ENCODE results near the gene MYMK. TPM values are rescaled to one million over a fixed set of nuclear protein-coding genes. Genes with fewer than 3 reads are reported as not detected.

MYMK gene
- total RNA-seq, 1 donor from 2014 or later: not detected

DNA sequence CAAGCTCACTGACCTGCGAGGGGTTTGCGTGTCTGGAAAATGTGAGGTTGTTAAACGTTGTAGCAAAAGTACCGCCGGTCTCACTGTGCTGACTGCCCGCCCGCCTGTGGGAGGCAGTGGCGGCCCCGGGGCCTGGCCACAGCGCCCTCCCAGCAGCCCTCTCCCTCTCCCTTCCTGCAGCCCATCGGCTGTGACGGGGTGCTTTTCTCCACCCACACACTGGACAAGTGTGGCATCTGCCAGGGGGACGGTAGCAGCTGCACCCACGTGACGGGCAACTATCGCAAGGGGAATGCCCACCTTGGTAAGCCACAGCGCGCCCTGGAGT lies 15.9 kb upstream of the MYMK start:
- peaks cover 61% of the 10 kb centered on the region for H3K27me3 ChIP-seq (ENCODE audit: control insufficient read depth, insufficient read depth, low read length)
- TF ChIP-seq, protein P1, sequence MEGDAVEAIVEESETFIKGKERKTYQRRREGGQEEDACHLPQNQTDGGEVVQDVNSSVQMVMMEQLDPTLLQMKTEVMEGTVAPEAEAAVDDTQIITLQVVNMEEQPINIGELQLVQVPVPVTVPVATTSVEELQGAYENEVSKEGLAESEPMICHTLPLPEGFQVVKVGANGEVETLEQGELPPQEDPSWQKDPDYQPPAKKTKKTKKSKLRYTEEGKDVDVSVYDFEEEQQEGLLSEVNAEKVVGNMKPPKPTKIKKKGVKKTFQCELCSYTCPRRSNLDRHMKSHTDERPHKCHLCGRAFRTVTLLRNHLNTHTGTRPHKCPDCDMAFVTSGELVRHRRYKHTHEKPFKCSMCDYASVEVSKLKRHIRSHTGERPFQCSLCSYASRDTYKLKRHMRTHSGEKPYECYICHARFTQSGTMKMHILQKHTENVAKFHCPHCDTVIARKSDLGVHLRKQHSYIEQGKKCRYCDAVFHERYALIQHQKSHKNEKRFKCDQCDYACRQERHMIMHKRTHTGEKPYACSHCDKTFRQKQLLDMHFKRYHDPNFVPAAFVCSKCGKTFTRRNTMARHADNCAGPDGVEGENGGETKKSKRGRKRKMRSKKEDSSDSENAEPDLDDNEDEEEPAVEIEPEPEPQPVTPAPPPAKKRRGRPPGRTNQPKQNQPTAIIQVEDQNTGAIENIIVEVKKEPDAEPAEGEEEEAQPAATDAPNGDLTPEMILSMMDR (IDR thresholded peaks at IDR 0.05; ENCODE audit: insufficient read depth, low read length, poor library complexity, severe bottlenecking): peak; percentile 3
- no peak for DNase-seq (ENCODE audit: low read depth)
- no peak overlapping the region for H3K4me3 ChIP-seq (ENCODE audit: low read depth, low read length)
- no peaks in the 10 kb centered on the region for H3K36me3 ChIP-seq (ENCODE audit: control insufficient read depth, insufficient read depth, low read length)

DNA sequence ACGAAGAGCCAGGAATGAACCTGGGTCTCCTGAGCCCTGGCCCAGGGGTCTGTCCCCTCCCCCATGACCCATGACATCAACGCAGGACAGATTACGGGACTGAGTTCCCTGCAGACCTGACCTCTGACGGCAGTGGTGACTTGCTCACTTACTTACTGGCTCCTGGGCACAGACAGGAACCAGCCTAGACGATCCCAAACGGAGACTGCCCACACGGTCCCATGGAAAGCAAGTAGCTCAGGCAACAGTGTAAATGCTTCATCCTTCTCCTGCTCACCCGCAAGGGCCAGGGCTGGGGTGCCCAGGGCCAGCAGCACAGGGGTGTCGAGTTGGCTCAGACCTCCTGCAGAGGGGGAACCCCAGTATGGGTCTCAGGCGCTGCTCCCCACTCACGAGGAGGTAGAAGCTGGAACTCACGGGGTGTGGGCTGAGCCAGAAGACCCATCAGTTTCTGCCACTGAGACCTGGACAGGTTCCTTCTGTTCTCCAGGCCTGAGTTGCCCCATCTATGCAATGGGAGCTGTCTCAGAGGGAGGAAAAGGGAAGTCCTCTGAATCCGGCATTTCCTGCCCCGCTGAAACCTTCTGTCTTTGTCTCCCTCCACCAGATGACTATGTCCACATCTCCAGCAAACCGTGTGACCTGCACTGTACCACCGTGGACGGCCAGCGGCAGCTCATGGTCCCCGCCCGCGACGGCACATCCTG lies 15.4 kb upstream of the MYMK start:
- TF ChIP-seq, protein P1 (IDR thresholded peaks at IDR 0.05; ENCODE audit: insufficient read depth, low read length, poor library complexity, severe bottlenecking): no peak
- Histone ChIP-seq H3K4me3 (ENCODE audit: low read depth, low read length) (no peak overlapping the region), H3K27me3 (ENCODE audit: control insufficient read depth, insufficient read depth, low read length) (peaks cover 61% of the 10 kb centered on the region), H3K36me3 (ENCODE audit: control insufficient read depth, insufficient read depth, low read length) (no peaks in the 10 kb centered on the region)
- DNase-seq (ENCODE audit: low read depth): no peak

DNA sequence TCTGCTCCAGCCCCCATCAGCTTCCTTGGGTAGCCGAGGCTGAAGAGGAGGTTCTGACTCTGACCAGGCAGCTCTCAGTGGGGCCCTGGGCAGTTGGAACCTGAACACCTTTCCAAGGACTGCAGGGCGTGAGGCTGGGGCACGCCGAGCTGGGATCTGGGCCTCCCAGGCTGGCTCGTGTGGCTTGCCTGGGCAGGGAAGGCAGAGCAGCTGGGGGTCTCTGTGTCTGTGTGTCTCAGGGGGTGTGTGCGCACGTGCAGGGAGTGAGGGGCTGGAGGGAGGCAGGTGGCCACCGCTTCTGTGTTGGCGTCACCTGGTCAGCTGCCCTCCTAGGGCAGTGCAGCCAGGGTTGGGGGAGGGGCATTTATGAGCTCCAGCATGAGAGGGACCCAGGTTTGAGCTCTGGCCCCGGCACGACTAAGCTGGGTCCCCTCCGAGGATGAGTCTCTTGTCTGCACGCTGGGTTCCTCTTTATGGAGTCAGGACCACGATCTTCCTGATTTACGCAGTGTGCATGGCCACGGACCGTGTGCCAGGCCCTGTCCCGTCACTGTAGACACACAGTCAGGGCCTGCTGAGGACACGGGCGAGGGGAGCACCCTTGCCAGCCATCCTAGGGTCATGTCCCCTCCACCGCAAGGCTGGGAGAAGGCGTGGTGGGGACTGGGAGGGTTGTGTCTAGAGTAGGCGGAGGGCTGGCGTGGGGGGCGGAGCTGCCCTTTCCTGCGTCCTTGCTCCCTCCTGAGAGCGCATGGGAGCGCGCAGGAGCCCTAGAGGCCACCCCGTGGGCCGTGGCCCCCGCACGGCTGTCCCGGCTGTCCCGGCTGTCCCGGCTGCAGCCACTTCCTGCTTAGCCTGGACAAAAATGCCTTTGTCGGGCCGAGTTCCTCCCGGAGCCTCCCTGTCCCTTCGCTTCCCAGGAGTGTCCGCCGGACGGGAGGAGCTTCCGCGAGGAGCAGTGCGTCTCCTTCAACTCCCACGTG lies 14.4 kb upstream of the MYMK start:
- H3K4me3 ChIP-seq (ENCODE audit: low read depth, low read length): no peak overlapping the region
- DNase-seq (ENCODE audit: low read depth): no peak
- TF ChIP-seq, protein P1 (IDR thresholded peaks at IDR 0.05; ENCODE audit: insufficient read depth, low read length, poor library complexity, severe bottlenecking): no peak
- H3K27me3 ChIP-seq (ENCODE audit: control insufficient read depth, insufficient read depth, low read length): peaks cover 67% of the 10 kb centered on the region
- no peaks in the 10 kb centered on the region for H3K36me3 ChIP-seq (ENCODE audit: control insufficient read depth, insufficient read depth, low read length)

DNA sequence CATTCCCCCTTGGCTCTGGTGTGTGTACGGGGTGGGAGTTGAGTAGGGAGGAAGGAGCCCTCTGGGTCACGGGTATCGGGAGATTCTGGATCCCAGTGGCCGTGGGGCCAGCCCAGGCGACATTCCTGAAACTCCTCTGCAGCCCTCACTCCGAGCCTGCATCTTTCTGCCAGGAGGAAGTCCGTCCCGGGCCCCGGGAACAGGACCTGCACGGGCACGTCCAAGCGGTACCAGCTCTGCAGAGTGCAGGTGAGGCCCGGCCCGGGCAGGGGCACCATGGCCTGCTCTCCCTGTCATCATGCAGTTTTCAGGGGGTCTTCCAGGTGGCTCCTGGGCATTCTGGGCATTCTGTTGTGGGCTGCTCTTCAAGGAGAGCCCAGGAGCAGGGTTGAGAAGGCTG lies 13.4 kb upstream of the MYMK start:
- no peaks in the 10 kb centered on the region for H3K36me3 ChIP-seq (ENCODE audit: control insufficient read depth, insufficient read depth, low read length)
- no peak overlapping the region for H3K4me3 ChIP-seq (ENCODE audit: low read depth, low read length)
- TF ChIP-seq, protein P1 (IDR thresholded peaks at IDR 0.05; ENCODE audit: insufficient read depth, low read length, poor library complexity, severe bottlenecking): no peak
- H3K27me3 ChIP-seq (ENCODE audit: control insufficient read depth, insufficient read depth, low read length): peaks cover 76% of the 10 kb centered on the region
- DNase-seq (ENCODE audit: low read depth): no peak

DNA sequence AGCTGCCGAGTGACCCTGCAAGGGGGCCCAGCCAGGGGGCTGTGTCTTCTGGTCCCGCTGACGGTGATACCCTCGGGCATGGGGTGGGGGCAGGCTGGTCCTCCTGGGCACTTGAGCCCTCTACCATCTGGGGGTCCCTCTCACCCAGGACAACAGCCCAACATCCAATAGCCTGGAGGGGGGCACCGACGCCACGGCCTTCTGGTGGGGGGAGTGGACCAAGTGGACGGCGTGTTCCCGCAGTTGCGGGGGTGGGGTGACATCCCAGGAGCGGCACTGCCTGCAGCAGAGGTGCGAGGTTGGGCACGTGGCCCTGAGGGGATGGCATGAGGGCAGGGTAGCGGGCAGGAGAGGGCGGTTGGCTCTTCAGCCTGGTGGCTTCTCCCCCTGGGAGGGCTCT lies 12.5 kb upstream of the MYMK start:
- no peaks in the 10 kb centered on the region for H3K36me3 ChIP-seq (ENCODE audit: control insufficient read depth, insufficient read depth, low read length)
- H3K4me3 ChIP-seq (ENCODE audit: low read depth, low read length): no peak overlapping the region
- DNase-seq (ENCODE audit: low read depth): no peak
- peaks cover 83% of the 10 kb centered on the region for H3K27me3 ChIP-seq (ENCODE audit: control insufficient read depth, insufficient read depth, low read length)
- TF ChIP-seq, protein P1 (IDR thresholded peaks at IDR 0.05; ENCODE audit: insufficient read depth, low read length, poor library complexity, severe bottlenecking): no peak
